Coronary artery (tissue), 2 donors: ENCODE results near the gene TBC1D1.

Source experiments
- DNase-seq: peaks from one replicate; pipeline ENCODE4 v3.0.0-alpha.2; 2017; ENCODE audit warnings: low spot score
- H3K27ac ChIP-seq, 2 donors: fragments of 200-600 bp; sonication (generic); one replicate each; pipeline ENCODE4 v1.5.1; 2016 to 2019
- H3K4me3 ChIP-seq: fragments of 200-600 bp; sonication (generic); 2 replicates; pipeline ENCODE4 v1.5.1; 2016; ENCODE audit warnings: mild to moderate bottlenecking, moderate library complexity
- CTCF ChIP-seq: fragments of 200-600 bp; sonication (generic); IDR thresholded peaks from one replicate; pipeline ENCODE4 v1.5.1; 2019; ENCODE audit warnings: antibody characterized with exemption

Gene TBC1D1

GRCh38 chr4:38154681-38155588 is 264.1 kb downstream of the TBC1D1 start:
- H3K4me3 ChIP-seq = no peak overlapping the region
- TF ChIP-seq CTCF = no peak
- peak overlapping the region in 1 of 2 donors; percentile 77 for H3K27ac ChIP-seq
- no peak for DNase-seq

- TF ChIP-seq CTCF = no peak
- peak overlapping the region in 1 of 2 donors; percentile 53 for H3K27ac ChIP-seq
- no peak for DNase-seq
- no peak overlapping the region for H3K4me3 ChIP-seq
These were observed 264.9 kb downstream of the TBC1D1 start for GRCh38 chr4:38155589-38156294.

- DNase-seq = no peak
- H3K4me3 ChIP-seq = no peak overlapping the region
- no peak for TF ChIP-seq CTCF
- no peak overlapping the region for H3K27ac ChIP-seq
These were observed 266.7 kb downstream of the TBC1D1 start for GRCh38 chr4:38157592-38157991.

GRCh38 chr4:38160487-38161207 is 269.8 kb downstream of the TBC1D1 start:
- TF ChIP-seq CTCF = no peak
- DNase-seq = peak; percentile 53
- peak overlapping the region in 1 of 2 donors; percentile 74 for H3K27ac ChIP-seq

GRCh38 chr4:38161208-38162113 is 270.6 kb downstream of the TBC1D1 start:
- no peak for DNase-seq
- TF ChIP-seq CTCF = no peak
- Histone ChIP-seq H3K27ac (peak overlapping the region in 1 of 2 donors; percentile 74), H3K4me3 (no peak overlapping the region)

More at GRCh38 chr4:38160487-38161207, 269.8 kb downstream of the TBC1D1 start:
- H3K4me3 ChIP-seq = no peak overlapping the region

- H3K27ac ChIP-seq = peak overlapping the region in 1 of 2 donors; percentile 17
These were observed 271.4 kb downstream of the TBC1D1 start for GRCh38 chr4:38162240-38162784.

More at GRCh38 chr4:38162240-38162784, 271.4 kb downstream of the TBC1D1 start:
- H3K4me3 ChIP-seq = no peak overlapping the region
- TF ChIP-seq CTCF = no peak
- no peak for DNase-seq
